ENCODE measurements around the gene GPR158. TPM values are rescaled to one million over a fixed set of nuclear protein-coding genes. Genes with fewer than 3 reads are reported as not detected.

The GPR158 gene
- total RNA-seq, 1 donor: 0.18 TPM

- no peak for DNase-seq (ENCODE audit: low read depth)
- TF ChIP-seq CTCF (IDR thresholded peaks at IDR 0.05; ENCODE audit: insufficient read depth, low read length): no peak
- no peak overlapping the region for H3K4me3 ChIP-seq (ENCODE audit: low read depth, low read length)
Measured at GRCh38 chr10:25405871-25406270, 231.1 kb downstream of the GPR158 start.

GRCh38 chr10:25417611-25418010 lies 242.8 kb downstream of the GPR158 start:
- no peak for TF ChIP-seq CTCF (IDR thresholded peaks at IDR 0.05; ENCODE audit: insufficient read depth, low read length)

GRCh38 chr10:25425776-25426175 lies 251.0 kb downstream of the GPR158 start:
- no peak for DNase-seq (ENCODE audit: low read depth)
- no peak for TF ChIP-seq CTCF (IDR thresholded peaks at IDR 0.05; ENCODE audit: insufficient read depth, low read length)
- no peak overlapping the region for H3K4me3 ChIP-seq (ENCODE audit: low read depth, low read length)

More at GRCh38 chr10:25417611-25418010, 242.8 kb downstream of the GPR158 start:
- DNase-seq (ENCODE audit: low read depth): no peak
- no peak overlapping the region for H3K4me3 ChIP-seq (ENCODE audit: low read depth, low read length)

GRCh38 chr10:25436431-25436830 lies 261.6 kb downstream of the GPR158 start:
- TF ChIP-seq CTCF (IDR thresholded peaks at IDR 0.05; ENCODE audit: insufficient read depth, low read length): no peak
- DNase-seq (ENCODE audit: low read depth): no peak

GRCh38 chr10:25441270-25441669 lies 266.5 kb downstream of the GPR158 start:
- no peak for TF ChIP-seq CTCF (IDR thresholded peaks at IDR 0.05; ENCODE audit: insufficient read depth, low read length)
- no peak overlapping the region for H3K4me3 ChIP-seq (ENCODE audit: low read depth, low read length)
- DNase-seq (ENCODE audit: low read depth): no peak

More at GRCh38 chr10:25436431-25436830, 261.6 kb downstream of the GPR158 start:
- no peak overlapping the region for H3K4me3 ChIP-seq (ENCODE audit: low read depth, low read length)

GRCh38 chr10:25444266-25444665 lies 269.5 kb downstream of the GPR158 start:
- DNase-seq (ENCODE audit: low read depth): no peak
- no peak overlapping the region for H3K4me3 ChIP-seq (ENCODE audit: low read depth, low read length)
- TF ChIP-seq CTCF (IDR thresholded peaks at IDR 0.05; ENCODE audit: insufficient read depth, low read length): no peak

GRCh38 chr10:25451401-25451800 lies 276.6 kb downstream of the GPR158 start:
- no peak for TF ChIP-seq CTCF (IDR thresholded peaks at IDR 0.05; ENCODE audit: insufficient read depth, low read length)
- no peak overlapping the region for H3K4me3 ChIP-seq (ENCODE audit: low read depth, low read length)
- DNase-seq (ENCODE audit: low read depth): no peak
